ENCODE results near the gene CHI3L1. TPM values are rescaled to one million over a fixed set of nuclear protein-coding genes. Genes with fewer than 3 reads are reported as not detected.

CHI3L1 gene
- total RNA-seq, 1 experiment from 2014 or later: not detected

GRCh38 chr1:203135636-203136305 lies 50.7 kb downstream of the CHI3L1 start:
- peaks cover 0 to 11% of the 10 kb centered on the region in 2 experiments; a peak in 3 of 4 replicates for H3K4me1 ChIP-seq (ENCODE audit: control insufficient read depth in 1 of 2, insufficient read depth in 2 of 2, low read length in 2 of 2)
- no peak for ATAC-seq

More at GRCh38 chr1:203135636-203136305, 50.7 kb downstream of the CHI3L1 start:
- intact Hi-C loops (cut with micrococcal nuclease): no loop called here
- BruUV-seq (replicated peaks): no TSS peak
- TF ChIP-seq CBX3 (IDR thresholded peaks at IDR 0.05; ENCODE audit: low read depth) (no peak), ZBTB33 (IDR thresholded peaks at IDR 0.05; ENCODE audit: extremely low read depth, insufficient replicate concordance, low read length) (no peak), CTCF (IDR thresholded peaks at IDR 0.05 in 2 of 3, conservative IDR thresholded peaks at IDR 0.05 in 1 of 3; ENCODE audit: borderline replicate concordance in 1 of 3, insufficient read depth in 1 of 3, low read depth in 2 of 3, low read length in 2 of 3) (no peak), POLR2A (IDR thresholded peaks at IDR 0.05; ENCODE audit: borderline replicate concordance, extremely low read depth, insufficient read depth, insufficient read length) (no peak), POLR2AphosphoS5 (IDR thresholded peaks at IDR 0.05; ENCODE audit: low read depth, low read length) (no peak), EZH2 (IDR thresholded peaks at IDR 0.05) (no peak), SRF (IDR thresholded peaks at IDR 0.05; ENCODE audit: low read depth) (no peak), EZH2phosphoT487 (IDR thresholded peaks at IDR 0.05; ENCODE audit: borderline replicate concordance) (no peak), EGR1 (IDR thresholded peaks at IDR 0.05; ENCODE audit: low read depth) (no peak), ZNF274 (IDR thresholded peaks at IDR 0.05; ENCODE audit: low read depth, low read length) (no peak), REST (IDR thresholded peaks at IDR 0.05; ENCODE audit: low read depth) (no peak), ATF3 (IDR thresholded peaks at IDR 0.05) (no peak), FOSL1 (IDR thresholded peaks at IDR 0.05; ENCODE audit: low read depth) (no peak), CEBPB (IDR thresholded peaks at IDR 0.05; ENCODE audit: low read depth) (no peak)
- RAD21 ChIA-PET (ENCODE audit: low non-redundant PET in 1 of 2, low total read pairs in 2 of 2, uncharacterized antibody in 2 of 2, unreplicated experiment in 2 of 2): no interaction called here
- Histone ChIP-seq H3K4me2 (ENCODE audit: low read length) (no peak overlapping the region), H3K9me2 (ENCODE audit: insufficient read depth) (no peaks in the 10 kb centered on the region), H3K79me2 (ENCODE audit: insufficient read depth, low read length) (no peaks in the 10 kb centered on the region), H3K4me3 (replicated peaks in 1 of 2; ENCODE audit: low read depth in 1 of 2, low read length in 2 of 2) (no peak overlapping the region), H2AFZ (ENCODE audit: low read depth, low read length, poor library complexity, severe bottlenecking) (no peak overlapping the region), H3K9ac (ENCODE audit: low read length) (no peak overlapping the region), H3K27me3 (ENCODE audit: insufficient read depth, low read length) (no peaks in the 10 kb centered on the region), H4K20me1 (ENCODE audit: insufficient read depth) (no peaks in the 10 kb centered on the region), H3K27ac (ENCODE audit: low read depth, low read length) (no peak overlapping the region), H3K36me3 (ENCODE audit: control insufficient read depth in 1 of 2, insufficient read depth in 2 of 2, low read length in 2 of 2) (no peaks in the 10 kb centered on the region), H3K9me3 (ENCODE audit: control insufficient read depth in 1 of 2, insufficient read depth in 1 of 2, low read depth in 1 of 2, low read length in 2 of 2) (no peaks in the 10 kb centered on the region)
- CTCF ChIA-PET: interaction anchor here (1.0 to 1.1 kb wide), 2 partner anchors 9 to 11 kb away, joined by 3 to 4 read pairs; no protein-coding TSS in a partner anchor
- POLR2A ChIA-PET: no interaction called here
- no peak for DNase-seq (ENCODE audit: low read depth, low spot score)
